Ishikawa (cell line): Measurements from ENCODE around the gene PMFBP1.
A peak's percentile ranks its signal among the peaks of the same experiment; 100 is the strongest.

ENCODE experiments used
- CEBPB ChIP-seq: IDR thresholded peaks from 2 replicates; pipeline ENCODE4 v1.6.1; 2012
- CREB1 ChIP-seq: IDR thresholded peaks from 2 replicates; pipeline ENCODE4 v1.6.1; 2012; ENCODE audit warnings: low read depth
- EGR1 ChIP-seq: IDR thresholded peaks from 2 replicates; pipeline ENCODE4 v1.6.1; 2012
- EP300 ChIP-seq: IDR thresholded peaks from 2 replicates; pipeline ENCODE4 v1.6.1; 2012; ENCODE audit warnings: borderline replicate concordance
- FOXM1 ChIP-seq: IDR thresholded peaks from 2 replicates; pipeline ENCODE4 v1.6.1; 2012; ENCODE audit warnings: low read depth, borderline replicate concordance
- MAX ChIP-seq: IDR thresholded peaks from 2 replicates; pipeline ENCODE4 v1.6.1; 2012
- NFIC ChIP-seq: IDR thresholded peaks from 2 replicates; pipeline ENCODE4 v1.6.1; 2012
- RAD21 ChIP-seq: IDR thresholded peaks from 2 replicates; pipeline ENCODE4 v1.6.1; 2012; ENCODE audit warnings: low read depth
- TAF1 ChIP-seq: IDR thresholded peaks from 2 replicates; pipeline ENCODE4 v1.6.1; 2012; ENCODE audit warnings: low read depth, mild to moderate bottlenecking
- TCF12 ChIP-seq: IDR thresholded peaks from 2 replicates; pipeline ENCODE4 v1.6.1; 2012; ENCODE audit warnings: low read depth
- TEAD4 ChIP-seq: IDR thresholded peaks from 2 replicates; pipeline ENCODE4 v1.6.1; 2012
- USF1 ChIP-seq: IDR thresholded peaks from 2 replicates; pipeline ENCODE4 v1.6.1; 2012
- YY1 ChIP-seq: IDR thresholded peaks from 2 replicates; pipeline ENCODE4 v1.6.1; 2012; ENCODE audit warnings: low read depth
- ZBTB7A ChIP-seq: IDR thresholded peaks from 2 replicates; pipeline ENCODE4 v1.6.1; 2012; ENCODE audit warnings: low read depth
- TF ChIP-seq, protein P1 (sequence below): IDR thresholded peaks from 2 replicates; pipeline ENCODE4 v1.6.1; 2012; ENCODE audit warnings: low read depth, mild to moderate bottlenecking

The PMFBP1 gene

DNA sequence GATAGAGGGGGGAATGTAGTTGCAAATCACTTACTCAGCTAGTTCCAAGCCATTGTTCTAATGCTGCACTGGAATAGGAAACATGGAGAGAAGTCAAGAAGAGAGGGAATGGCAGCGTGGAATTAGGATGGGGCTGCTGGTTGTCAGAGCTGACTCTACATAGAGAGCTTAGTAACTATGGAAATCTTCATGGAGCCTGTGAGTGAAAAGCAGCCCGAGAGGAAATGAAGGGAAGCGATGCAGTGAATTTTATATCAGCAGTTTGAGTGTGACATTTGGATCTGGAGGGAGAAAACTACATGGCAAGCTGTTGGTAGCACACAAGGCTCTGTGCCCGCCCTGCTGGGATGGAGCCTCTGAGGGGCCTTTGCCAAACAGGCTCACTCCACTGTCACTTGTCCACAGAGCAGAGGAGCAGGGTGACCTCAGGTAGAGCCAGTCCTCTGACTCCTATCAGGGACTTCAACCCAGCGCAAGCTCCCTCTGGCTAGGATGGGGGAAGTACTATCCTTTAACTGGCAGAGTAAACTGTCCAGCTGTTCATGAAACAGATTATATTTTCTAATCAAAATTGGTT is 27.9 kb upstream of the PMFBP1 start:
- no peak for TF ChIP-seq CREB1
- TF ChIP-seq TAF1 = no peak
- no peak for TF ChIP-seq TEAD4
- no peak for TF ChIP-seq EGR1
- no peak for TF ChIP-seq NFIC
- no peak for TF ChIP-seq TCF12
- no peak for TF ChIP-seq FOXM1
- TF ChIP-seq RAD21 = no peak
- TF ChIP-seq ZBTB7A = no peak
- TF ChIP-seq CEBPB = no peak
- TF ChIP-seq MAX = no peak
- TF ChIP-seq USF1 = no peak
- TF ChIP-seq EP300 = no peak
- no peak for TF ChIP-seq YY1
- TF ChIP-seq, protein P1, sequence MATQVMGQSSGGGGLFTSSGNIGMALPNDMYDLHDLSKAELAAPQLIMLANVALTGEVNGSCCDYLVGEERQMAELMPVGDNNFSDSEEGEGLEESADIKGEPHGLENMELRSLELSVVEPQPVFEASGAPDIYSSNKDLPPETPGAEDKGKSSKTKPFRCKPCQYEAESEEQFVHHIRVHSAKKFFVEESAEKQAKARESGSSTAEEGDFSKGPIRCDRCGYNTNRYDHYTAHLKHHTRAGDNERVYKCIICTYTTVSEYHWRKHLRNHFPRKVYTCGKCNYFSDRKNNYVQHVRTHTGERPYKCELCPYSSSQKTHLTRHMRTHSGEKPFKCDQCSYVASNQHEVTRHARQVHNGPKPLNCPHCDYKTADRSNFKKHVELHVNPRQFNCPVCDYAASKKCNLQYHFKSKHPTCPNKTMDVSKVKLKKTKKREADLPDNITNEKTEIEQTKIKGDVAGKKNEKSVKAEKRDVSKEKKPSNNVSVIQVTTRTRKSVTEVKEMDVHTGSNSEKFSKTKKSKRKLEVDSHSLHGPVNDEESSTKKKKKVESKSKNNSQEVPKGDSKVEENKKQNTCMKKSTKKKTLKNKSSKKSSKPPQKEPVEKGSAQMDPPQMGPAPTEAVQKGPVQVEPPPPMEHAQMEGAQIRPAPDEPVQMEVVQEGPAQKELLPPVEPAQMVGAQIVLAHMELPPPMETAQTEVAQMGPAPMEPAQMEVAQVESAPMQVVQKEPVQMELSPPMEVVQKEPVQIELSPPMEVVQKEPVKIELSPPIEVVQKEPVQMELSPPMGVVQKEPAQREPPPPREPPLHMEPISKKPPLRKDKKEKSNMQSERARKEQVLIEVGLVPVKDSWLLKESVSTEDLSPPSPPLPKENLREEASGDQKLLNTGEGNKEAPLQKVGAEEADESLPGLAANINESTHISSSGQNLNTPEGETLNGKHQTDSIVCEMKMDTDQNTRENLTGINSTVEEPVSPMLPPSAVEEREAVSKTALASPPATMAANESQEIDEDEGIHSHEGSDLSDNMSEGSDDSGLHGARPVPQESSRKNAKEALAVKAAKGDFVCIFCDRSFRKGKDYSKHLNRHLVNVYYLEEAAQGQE = no peak

DNA sequence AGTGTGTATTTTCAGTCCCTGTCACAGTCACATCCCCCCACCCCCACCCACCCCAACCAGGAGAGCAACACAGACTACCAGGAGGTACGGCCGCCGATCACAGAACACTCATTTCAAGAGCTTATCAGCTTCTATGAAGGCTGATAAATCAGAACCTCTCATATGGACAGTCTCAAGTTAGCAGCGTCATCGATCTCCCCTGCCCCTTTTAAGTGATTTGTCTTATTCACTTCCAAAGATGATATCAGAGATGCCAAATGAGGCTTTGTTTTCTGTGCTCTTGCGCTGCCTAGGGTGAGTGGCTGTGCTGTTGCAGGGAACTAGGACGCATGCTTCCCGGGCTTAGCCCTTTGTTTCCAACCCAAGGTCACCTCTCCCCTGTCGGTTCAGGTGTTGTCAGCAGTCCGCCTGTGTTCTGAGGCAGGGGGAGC is 26.8 kb upstream of the PMFBP1 start:
- TF ChIP-seq FOXM1 = no peak
- no peak for TF ChIP-seq TEAD4
- TF ChIP-seq EP300 = no peak
- no peak for TF ChIP-seq MAX
- TF ChIP-seq CEBPB = no peak
- TF ChIP-seq YY1 = no peak
- no peak for TF ChIP-seq TCF12
- no peak for TF ChIP-seq USF1
- TF ChIP-seq TAF1 = no peak
- TF ChIP-seq RAD21 = no peak

DNA sequence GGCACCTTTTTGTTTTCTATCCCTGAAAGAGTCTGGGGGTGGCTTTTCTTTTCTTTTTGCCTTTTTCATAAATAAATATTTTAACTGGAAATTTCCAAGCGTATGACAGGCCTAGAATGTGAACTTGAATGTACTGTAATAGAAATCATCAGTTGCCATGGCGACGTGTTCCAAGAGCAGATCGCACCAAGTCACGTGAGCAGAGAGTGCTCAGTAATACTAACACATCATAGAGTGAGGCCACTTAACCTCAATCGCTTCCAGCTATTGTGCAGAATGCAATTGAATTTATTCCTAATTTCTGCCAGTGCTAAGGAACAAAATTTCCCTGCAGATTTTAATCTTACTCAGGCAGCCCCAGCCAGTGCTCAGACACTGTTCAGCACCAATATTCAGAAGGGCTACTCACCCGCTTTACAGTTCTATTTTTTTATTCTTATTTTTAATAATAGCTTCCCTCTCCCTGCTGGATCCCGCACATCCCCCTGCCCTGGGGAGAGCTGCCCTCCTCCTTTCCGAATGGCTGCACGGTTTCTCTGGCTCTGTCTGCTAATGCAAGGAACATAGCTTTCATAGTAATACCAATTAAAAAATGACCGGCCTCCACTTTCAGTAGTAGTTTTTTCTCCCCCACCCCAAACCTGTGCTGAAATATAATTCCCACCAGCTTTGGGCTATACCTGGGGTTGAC is 26.2 kb upstream of the PMFBP1 start:
- TF ChIP-seq YY1 (no peak), USF1 (peak; percentile 72)

- TF ChIP-seq USF1 (no peak), RAD21 (no peak), CREB1 (no peak)
Observed at GRCh38 chr16:72197545-72197944, 25.6 kb upstream of the PMFBP1 start.

- TF ChIP-seq USF1 = no peak
- TF ChIP-seq TAF1 = no peak
- TF ChIP-seq RAD21 = peak; percentile 59
- TF ChIP-seq ZBTB7A = no peak
- no peak for TF ChIP-seq EP300
- no peak for TF ChIP-seq NFIC
Observed at GRCh38 chr16:72195609-72196008, 23.7 kb upstream of the PMFBP1 start.

DNA sequence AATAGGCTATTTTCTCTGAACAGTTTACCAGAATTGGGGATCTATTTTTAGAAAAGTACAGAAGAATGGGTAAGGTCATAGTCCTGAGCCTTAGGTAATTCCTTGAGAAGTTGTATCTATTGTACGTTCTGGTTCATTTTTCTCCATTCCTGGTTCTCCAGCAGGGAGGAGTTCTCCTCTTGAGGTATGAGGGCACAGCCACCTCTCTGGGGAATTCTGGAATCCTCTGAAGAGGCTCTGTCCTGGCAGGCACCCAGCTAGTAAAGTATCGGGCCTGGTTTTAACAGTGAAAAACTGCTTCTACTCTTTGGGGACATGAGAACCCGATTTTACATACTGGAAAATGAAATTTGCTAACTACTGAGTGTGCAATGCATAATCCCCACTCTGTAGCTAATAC is 19.6 kb upstream of the PMFBP1 start:
- no peak for TF ChIP-seq YY1
- TF ChIP-seq RAD21 = no peak
- TF ChIP-seq EP300 = no peak
- TF ChIP-seq CEBPB = no peak
- TF ChIP-seq, protein P1 = no peak
- no peak for TF ChIP-seq NFIC
- no peak for TF ChIP-seq CREB1
- TF ChIP-seq ZBTB7A = no peak
- TF ChIP-seq MAX = no peak
- TF ChIP-seq EGR1 = no peak
- no peak for TF ChIP-seq TEAD4
- no peak for TF ChIP-seq USF1
- TF ChIP-seq FOXM1 = no peak
- TF ChIP-seq TCF12 = no peak
- no peak for TF ChIP-seq TAF1
